Fibroblast of skin of left biceps (primary cell): ENCODE data around the gene GXYLT2.
"Not testable (repeated sequence)": the region's sequence is repeated elsewhere in the genome, so short reads cannot be mapped to it uniquely, and the experiment has no call there.

Experiments used
- DNase-seq, 2 experiments: peaks; one replicate each; pipeline ENCODE4 v3.0.0-alpha.2; 2013; ENCODE audit warnings: low read depth in 2 of 2

GXYLT2 gene

DNA sequence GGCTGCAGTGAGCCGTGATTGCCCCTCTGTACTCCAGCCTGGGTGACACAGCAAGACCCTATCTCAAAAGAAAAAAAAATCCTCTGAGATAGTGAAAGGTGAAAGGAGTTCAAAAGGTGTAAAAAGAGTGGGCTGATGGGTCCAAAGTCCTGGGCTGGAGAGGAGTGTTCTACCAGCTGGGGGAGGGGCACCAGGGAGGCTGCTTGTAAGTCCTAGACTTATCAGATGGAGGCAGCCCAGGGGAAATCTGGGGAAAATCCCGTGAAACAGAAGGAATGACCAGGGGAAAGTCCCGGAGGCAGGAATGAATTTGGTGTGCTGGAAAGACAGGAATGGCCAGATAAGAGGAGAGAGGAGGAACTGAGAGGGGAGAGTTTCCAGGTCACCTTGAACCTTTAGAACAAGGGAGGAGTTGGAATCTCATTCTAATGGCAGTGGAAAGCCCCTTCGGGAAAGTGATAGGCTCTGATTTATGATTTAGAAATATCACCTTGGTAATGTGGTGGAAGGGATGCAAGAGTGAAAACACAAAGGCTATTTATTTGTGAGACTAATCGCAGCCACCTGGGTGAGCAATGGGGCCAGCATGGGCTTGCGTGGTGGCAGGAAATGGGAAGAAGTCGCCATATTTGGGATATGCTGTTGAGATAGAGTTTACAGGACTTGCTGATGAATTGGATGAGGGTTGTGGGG is 85.3 kb downstream of the GXYLT2 start:
- DNase-seq: no peak

DNA sequence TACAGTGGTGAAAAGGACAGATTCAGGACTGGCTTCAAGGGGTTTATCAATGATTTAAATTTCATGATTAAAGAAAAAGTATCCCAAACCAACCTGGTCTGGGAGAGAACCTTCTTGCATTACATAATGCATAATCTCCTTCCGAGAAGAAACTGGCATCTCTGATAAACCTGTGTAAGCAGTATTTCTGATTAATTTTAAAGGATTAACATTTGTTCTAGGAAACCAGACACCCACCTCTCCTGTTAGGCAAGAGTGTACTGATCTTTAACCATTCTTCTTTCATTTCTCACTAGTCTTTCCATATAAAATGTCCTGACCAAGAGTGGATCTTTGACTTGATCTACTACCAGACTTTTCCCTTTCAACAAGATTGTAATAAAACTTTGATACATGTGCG is 85.9 kb downstream of the GXYLT2 start:
- DNase-seq: no peak

DNA sequence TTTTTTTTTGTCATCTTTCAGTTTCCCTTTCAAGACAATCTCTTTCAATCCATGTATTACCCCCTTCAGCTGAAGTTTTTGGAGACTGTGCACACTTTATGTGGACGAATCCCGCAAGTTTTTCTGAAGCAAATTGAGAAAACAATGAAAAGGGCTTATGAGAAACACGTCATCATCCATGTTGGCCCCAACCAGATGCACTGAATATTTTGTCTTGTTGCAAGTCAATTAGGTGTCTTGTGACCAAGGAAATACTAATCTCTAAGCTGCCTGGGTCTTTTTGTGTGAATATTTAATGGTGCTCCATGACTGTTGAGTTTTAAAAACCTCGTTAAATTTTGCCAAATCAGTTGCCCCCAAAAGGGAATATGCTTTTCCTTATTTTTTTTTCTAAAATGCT is 87.1 kb downstream of the GXYLT2 start:
- no peak for DNase-seq

GRCh38 chr3:72976281-72976741 is 88.5 kb downstream of the GXYLT2 start:
- no peak for DNase-seq

DNA sequence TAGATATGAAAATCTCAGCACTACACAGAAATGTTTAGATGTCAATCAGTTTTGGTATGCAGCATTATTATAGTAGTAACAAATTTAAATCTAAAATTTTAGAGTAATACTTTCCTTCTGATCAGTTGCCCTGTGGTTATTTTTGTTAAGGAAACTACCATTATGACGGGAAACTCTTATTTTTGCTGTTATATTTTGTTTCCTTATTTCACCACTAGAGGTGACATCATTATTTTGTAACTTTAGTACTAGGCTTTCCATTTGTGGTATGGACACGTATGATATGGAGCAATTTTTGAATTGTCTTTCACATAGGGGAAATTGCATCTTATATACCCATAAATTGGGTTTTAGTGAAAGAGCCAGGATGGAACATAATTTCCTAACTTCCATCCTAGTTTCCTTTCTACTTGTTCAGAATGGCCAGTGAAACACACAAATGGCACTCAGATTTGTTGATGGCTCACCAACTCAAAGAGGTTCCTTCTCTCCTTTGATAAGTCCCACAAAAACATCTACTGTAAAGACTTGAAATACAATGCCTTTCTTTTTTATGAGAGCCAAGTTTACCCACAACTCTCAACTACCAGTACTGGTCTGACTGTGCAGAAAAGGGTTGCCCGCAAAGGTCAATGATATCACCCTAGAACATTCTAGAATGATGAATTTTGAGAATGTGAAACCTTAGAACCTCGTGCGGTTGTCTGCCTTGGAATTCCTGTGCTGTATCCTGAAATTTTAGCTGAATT is 89.4 kb downstream of the GXYLT2 start:
- DNase-seq: no peak

DNA sequence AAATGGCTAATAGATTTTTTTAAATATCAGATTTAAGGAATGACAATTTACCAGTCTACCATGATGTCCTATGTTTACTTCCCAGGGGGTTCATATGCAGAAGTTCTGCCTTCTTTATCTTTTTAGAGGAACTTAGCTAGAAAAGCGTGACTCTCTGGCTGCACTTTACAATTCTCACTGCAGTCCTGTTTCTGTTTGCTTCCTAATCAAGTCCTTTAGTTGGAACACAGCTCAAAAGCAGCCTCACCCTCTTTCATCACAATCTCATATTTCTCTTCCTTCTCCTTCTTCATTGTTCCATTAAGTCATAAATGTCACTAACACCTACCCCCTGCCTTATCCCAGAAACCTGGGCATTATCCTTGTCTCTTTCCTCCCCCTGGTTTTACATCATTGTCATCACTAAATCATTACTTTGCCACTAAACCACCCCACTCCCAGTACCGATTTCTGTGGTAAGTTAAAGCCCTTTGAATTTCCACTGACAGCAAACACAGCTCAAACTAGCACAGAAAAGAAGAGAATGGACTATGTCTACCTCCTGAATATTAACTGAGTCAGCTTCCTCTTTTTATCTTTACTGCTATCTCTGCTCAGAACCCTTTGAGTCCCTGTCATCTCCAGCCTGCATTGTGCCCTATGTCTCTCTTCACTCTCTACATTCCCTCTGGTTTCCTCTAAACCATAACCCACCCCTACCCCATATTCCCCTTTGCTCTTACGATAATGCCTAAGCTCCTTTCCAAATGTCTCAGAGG is 94.9 kb downstream of the GXYLT2 start:
- DNase-seq: no peak

DNA sequence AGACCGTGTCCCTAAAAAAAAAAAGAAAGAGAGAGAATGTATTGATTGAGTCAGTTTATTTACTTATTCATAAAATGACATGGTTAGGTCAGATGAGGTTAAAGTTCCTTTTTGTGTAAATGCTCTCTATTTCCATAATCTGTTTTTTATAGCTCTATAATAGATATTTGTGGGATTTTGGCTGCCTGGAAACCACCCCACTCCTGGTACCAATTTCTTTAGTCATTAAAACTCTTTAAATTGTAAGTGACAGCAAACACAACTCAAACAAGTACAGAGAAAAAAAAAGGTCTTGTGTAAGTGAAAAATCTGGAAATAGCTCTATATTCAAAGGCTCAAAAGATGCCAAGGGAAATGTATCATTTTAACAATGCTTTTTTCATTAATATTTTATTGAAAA is 97.7 kb downstream of the GXYLT2 start:
- no peak for DNase-seq

DNA sequence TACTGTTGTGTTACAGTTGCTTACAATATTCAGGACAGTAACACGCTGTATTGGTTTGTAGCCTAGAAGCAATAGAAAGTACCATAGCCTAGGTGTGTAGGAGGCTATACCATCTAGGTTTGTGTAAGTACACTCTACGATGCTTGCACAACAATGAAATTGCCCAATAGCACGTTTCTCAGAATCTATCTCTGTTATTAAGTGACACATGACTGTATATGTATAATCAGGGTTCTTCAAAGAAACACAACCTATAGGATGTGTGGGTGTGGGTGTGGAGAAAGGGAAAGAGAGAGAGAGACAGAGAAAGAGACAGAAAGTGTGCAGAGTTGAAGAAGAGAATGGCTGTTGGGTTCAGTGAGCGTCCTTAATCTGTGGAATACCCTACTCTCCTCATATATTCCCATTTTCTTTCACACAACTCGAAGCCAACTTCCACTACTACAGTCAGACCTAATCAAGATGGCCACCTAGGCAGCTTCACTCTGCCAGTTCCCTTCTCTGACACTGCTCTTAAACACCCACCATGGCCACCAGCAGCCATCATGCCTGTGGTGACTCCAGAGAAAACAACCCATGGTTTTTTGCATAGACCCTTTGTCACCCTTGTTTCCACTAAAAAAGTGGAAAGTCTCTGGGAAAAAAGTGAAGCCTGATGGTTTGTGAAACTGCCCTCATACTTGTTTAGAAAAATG is 103.0 kb downstream of the GXYLT2 start:
- no peak for DNase-seq

DNA sequence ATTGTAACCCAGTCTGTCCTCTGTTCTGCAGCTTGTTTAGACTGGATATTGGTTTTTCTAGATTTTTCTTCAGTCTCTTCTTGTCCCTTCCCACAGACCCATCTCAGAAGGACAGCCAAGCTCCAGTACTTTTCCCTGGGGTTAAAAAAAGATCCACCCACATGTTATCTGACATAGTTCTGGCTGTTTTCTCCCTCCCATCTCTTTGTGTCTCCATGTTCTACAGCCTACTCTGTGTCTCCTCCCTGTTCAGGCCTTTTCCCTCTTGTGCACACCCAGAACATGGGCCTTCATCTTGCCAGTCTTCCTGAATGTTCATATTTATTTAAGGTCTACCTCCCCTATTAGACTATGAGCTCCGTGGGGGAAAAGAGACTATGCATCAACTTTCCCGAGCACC is 103.7 kb downstream of the GXYLT2 start:
- DNase-seq: no peak

DNA sequence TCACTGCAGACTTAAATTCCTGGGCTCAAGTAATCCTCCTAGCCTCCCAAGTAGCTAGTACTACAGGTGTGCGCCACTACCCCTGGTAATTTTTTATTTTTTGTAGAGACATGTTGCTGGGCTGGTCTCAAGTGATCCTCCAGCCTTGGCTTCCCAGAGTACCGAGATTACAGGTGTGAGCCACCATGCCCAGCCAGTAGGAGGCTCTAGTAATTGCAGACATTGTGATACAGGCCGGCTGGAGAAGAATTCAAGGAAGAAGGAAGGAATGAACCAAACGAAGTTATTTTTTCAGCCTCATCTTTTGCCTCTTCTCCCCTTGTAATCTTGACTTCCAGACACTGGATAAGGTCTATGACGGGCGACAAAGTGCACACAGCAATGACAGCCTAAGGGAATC is 105.5 kb downstream of the GXYLT2 start:
- DNase-seq: no peak

DNA sequence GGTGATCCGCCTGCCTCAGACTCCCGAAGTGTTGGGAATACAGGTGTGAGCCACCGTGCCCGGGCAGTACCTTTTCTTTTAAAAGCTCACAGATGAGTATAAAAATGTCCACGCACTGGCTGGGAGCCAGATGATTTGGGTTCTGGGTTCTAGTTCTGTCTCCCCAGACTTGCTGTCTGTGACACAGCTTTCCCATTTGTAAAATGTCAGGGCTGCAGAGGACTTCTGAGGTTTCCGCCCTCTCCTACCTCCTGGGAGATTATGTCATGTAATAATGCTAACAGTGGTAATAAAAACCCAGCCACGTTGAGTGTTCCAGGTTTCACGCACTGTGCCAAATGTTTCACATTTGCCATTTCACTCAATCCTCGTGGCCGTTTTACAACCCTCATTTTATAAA is 107.5 kb downstream of the GXYLT2 start:
- no peak for DNase-seq

- no peak for DNase-seq
Observed at GRCh38 chr3:72996121-72996472, 108.3 kb downstream of the GXYLT2 start.

DNA sequence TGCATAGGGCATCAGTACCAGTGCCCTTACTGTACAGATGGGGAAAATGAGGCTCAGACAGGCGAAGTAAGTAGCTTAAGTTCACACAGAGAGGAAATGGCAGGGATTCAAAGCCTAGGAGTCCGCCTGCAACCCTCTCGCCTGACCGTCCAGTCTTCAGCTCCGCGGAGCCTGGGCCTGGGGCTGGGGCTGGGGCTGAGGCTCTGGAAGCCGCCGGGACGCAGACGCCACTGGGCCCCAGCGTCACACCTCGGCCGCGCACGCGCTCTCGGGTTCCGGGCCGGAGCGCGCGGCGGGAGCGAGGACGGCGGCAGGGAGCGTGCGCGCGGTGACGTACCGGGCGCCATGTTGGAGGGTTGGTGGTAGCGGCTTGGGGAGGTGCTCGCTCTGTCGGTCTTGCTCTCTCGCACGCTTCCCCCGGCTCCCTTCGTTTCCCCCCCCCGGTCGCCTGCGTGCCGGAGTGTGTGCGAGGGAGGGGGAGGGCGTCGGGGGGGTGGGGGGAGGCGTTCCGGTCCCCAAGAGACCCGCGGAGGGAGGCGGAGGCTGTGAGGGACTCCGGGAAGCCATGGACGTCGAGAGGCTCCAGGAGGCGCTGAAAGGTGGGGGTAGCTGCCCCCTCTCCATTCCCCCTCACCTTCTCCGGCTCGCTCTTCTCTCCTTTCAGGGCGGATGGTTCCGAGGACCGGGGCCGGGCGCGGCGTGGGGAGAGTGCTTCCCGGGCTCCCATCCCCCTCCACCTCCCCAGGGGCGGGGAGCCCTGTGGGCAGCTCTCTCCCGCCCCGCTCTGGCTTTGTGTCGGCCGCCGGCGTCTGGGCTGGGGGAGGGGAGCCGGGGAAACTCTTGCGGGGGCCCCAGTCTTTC is 108.9 kb downstream of the GXYLT2 start, which contains the start of gene PPP4R2:
PPP4R2 (plus strand) TSS at position 339 of the 861 bp plus-strand sequence; CDS start at position 566, 227 bp downstream.
- DNase-seq: peak; percentile 78 to 80

DNA sequence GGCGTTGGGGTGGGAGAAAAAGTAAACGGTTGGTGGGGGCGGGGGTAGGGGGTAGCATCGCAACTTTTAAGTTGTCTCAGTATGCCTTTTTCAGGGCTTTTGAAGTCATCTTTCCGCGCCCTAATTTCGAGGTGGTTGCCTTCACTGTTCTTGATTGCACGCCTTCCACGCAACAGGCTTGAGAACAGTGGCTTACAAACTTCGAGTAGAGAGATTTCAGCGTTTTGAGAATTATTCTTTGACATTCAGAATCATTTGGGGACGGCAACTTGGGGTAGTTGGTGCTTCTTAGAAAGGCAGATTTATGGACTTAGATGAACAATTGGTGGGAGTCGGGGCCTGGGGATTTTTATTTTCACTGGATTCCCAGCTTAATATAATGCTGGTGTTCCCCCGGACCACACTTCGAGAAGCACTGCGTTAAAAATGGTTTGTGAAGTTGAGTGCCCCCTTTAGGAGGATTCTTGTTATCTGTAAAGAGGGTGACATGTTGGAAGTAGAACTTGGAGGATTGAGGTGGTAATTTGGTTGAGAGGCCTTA is 109.6 kb downstream of the GXYLT2 start:
- peak in 1 of 2 experiments; percentile 23 for DNase-seq

GRCh38 chr3:72998466-72998865 is 110.6 kb downstream of the GXYLT2 start:
- DNase-seq: no peak

DNA sequence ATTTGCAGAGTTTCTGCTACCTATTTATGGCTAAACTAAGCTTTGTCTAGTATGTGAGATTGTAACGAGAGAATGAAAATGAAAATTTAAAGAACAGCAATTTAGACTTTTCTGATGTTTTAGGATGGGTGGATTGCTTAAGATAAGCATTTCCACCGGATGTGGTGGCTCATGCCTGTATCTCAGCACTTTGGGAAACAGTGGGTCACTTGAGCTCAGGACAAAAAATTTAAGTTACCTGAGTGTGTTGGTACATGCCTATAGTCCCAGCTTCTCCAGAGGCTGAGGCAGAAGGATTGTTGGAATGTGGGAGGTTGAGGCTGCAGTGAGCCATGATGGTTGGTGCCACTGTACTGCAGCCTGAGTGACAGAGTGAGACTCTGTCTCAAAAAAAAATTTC is 112.1 kb downstream of the GXYLT2 start:
- no peak for DNase-seq

DNA sequence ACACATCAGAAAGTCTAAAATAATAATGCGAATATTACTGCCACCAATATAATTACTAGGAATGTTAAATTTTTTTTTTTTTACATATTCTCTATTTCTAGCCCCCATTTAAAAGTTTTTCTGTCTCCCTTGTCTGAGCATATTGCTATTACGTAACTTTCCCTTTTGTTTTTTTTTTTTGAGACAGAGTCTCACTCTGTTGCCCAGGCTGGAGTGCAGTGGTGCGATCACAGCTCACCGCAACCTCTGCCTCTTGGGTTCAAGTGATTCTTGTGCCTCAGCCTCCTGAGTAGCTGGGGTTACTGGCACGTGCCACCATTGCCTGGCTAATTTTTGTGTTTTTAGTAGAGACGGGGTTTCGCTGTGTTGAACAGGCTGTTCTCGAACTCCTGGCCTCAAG is 115.2 kb downstream of the GXYLT2 start:
- DNase-seq: not testable (repeated sequence)

GRCh38 chr3:73004316-73004715 is 116.5 kb downstream of the GXYLT2 start:
- no peak for DNase-seq

- DNase-seq: no peak
Observed at GRCh38 chr3:73007992-73008712, 120.3 kb downstream of the GXYLT2 start.

GRCh38 chr3:73009008-73009407 is 121.2 kb downstream of the GXYLT2 start:
- no peak for DNase-seq
